GM10248 (cell line): ENCODE data around the gene CYP19A1.

Source experiments
- CTCF ChIA-PET: fragments of 300-600 bp; sonication (Branson Sonifier 250); formaldehyde crosslinking; extraction: SDS; loops from one replicate; lab custom pipeline; 2021; ENCODE audit warnings: antibody characterized with exemption; lab: Yijun Ruan, JAX
- POLR2A ChIA-PET: fragments of 350-650 bp; sonication (Branson Sonifier 250); formaldehyde crosslinking; extraction: SDS; loops from one replicate; lab custom pipeline; 2020; ENCODE audit warnings: antibody characterized with exemption; lab: Yijun Ruan, JAX
- DNase-seq: peaks from one replicate; pipeline ENCODE4 v3.0.0; 2012; ENCODE audit errors: extremely low spot score
- TF ChIP-seq, protein P1 (sequence below): IDR thresholded peaks from 2 replicates; pipeline ENCODE4 v1.5.1; 2012; ENCODE audit warnings: mild to moderate bottlenecking, low read depth; ENCODE audit errors: extremely low read depth, missing control alignments, control extremely low read depth

CYP19A1 gene

DNA sequence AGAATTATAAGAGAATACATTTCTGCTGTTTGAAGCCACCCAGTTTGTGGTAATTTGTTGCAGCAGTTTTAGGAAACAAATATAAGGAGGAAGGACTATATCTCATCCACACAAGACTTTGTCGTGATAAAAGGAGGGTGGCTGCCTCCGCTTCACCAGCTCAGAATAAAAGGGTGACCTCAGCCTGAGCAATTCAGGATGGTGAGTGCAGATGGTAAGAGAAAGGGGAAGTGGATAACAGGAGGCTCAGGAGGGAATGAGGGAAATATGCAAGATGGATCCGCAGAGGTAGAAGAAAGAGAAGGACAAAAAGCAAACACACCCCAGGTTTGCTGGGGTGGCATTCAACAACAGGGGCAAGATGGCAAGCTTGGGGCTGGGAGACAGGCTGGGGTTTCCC, 135.6 kb downstream of the CYP19A1 start:
- no peak for DNase-seq
- POLR2A ChIA-PET, result no interaction called here
- TF ChIP-seq, protein P1, sequence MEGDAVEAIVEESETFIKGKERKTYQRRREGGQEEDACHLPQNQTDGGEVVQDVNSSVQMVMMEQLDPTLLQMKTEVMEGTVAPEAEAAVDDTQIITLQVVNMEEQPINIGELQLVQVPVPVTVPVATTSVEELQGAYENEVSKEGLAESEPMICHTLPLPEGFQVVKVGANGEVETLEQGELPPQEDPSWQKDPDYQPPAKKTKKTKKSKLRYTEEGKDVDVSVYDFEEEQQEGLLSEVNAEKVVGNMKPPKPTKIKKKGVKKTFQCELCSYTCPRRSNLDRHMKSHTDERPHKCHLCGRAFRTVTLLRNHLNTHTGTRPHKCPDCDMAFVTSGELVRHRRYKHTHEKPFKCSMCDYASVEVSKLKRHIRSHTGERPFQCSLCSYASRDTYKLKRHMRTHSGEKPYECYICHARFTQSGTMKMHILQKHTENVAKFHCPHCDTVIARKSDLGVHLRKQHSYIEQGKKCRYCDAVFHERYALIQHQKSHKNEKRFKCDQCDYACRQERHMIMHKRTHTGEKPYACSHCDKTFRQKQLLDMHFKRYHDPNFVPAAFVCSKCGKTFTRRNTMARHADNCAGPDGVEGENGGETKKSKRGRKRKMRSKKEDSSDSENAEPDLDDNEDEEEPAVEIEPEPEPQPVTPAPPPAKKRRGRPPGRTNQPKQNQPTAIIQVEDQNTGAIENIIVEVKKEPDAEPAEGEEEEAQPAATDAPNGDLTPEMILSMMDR, result no peak
- CTCF ChIA-PET, result interaction anchor here (1.4 to 6.4 kb wide), 2 partner anchors 10 to 39 kb away, joined by 4 to 66 read pairs; no protein-coding TSS in a partner anchor

DNA sequence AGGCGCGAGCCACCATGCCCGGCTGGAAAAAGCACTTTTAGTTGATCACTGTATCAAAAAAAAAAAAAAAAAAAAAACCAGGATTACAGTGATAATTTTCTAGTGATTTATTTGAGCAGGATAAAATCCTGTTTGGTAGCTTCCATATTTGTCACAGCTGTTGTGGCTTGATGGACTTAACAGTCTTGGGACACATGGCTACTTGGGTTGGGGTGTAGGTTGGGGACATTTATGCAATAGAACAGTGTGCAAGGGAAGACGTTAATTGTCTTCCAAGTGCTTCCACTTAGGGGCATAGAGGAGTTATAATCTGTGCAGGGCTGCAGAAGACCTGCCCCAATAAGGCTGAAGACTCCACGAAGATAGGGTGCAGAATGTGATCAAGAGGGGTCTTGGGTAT, 136.8 kb downstream of the CYP19A1 start:
- ChIA-PET POLR2A (no interaction called here), CTCF (interaction anchor here (6.4 kb wide), 1 partner anchor 9 kb away, joined by 66 read pairs; no protein-coding TSS in a partner anchor)
- no peak for DNase-seq
- TF ChIP-seq, protein P1, result no peak

DNA sequence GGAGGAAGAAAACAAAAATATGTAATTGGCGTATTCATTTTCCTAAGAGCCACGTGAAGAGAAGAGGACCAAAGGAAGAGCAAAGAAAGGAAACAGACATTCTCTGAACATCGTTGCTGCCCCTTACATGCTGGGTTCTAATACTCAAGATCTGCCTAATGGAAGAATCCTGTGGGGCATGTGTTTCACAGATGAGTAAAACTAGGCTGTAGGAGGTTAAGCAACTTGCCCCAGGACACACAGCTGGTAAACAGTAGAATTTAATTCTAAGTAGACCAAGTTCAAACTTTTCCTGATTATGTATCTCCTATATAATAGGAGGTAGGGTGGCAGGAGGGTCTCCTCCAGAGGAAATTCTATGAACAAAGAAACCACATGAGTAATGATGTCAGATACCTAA, 137.6 kb downstream of the CYP19A1 start:
- CTCF ChIA-PET, result no interaction called here
- no peak for DNase-seq
- POLR2A ChIA-PET, result no interaction called here
- TF ChIP-seq, protein P1, result no peak

DNA sequence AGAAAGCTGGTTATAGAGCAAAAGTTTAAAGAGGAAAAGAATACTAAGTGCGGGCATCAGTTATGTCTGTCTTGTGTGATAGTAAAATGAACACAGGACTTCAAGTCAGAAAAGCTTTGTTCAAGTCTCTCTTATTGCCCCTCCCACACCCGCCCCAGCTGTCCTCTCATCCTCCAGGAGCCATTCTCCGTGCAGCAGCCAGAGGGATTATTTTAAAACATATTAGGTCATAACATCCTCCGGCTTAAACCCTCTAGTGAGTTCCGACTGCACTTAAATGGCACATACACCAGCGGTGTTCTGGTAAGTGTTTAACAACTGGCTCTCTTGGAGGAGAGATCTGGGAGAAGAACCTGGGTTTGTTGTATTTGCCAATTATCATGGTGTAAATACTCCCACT, 138.9 kb downstream of the CYP19A1 start:
- POLR2A ChIA-PET, result no interaction called here
- TF ChIP-seq, protein P1, result no peak
- CTCF ChIA-PET, result interaction anchor here (0.8 to 5.1 kb wide), 9 partner anchors 10 to 181 kb away, joined by 3 to 31 read pairs (median 4); no protein-coding TSS in a partner anchor
- DNase-seq, result no peak

DNA sequence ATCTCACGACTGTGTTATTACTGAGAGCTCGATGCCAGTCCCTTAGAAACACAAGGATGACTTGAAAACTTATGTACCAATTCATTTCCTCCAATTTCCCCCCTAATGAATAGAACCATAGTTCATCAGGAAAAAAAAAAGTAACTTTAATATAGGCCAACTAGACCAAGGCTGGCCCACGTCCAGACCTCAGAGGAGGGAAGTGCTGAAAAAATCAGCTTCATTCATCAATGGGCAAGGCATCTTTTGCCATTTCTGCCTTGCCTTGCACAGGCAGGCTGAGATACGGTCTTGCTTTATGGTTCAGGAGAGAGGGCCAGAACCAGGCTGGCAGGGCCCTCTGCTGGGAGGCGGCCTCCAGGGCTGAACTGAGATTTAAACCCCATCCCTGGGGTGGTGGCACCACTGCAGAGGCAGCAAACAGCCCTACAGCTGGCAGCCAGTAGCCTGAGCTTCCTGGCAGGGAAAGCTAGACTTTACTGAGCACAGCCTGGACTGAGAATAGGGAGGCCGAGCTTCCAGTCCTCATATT, 139.6 kb downstream of the CYP19A1 start:
- CTCF ChIA-PET, result interaction anchor here (0.8 to 5.1 kb wide), 8 partner anchors 10 to 66 kb away, joined by 3 to 31 read pairs (median 4); no protein-coding TSS in a partner anchor
- POLR2A ChIA-PET, result no interaction called here
- TF ChIP-seq, protein P1, result no peak
- no peak for DNase-seq

DNA sequence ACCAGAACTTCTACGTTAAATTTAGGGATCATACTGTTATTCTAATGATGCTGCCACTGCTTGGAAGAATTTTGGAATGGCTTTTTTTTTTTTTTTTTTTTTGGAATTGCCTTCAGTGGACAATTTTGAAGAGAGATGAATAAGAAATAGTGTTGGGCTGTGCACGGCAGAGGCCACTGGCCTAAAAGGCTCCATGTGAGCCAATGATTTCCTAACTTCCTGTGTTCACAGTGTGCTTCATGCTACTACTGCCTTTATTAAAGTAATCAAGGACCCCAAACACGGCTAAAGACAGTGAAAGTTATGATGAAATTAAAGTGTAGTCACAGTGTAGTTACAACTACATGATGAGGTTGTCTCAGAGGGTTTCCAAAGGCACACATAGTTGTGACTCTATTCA, 142.9 kb downstream of the CYP19A1 start:
- ChIA-PET POLR2A (no interaction called here), CTCF (interaction anchor here (1.0 to 5.1 kb wide), 4 partner anchors 7 to 32 kb away, joined by 3 to 31 read pairs (median 6); no protein-coding TSS in a partner anchor)
- DNase-seq, result no peak
- TF ChIP-seq, protein P1, result no peak
